Nephron progenitor cell (in vitro differentiated cells): ENCODE data around the gene THOC1.

Experiments used
- DNase-seq: peaks from one replicate; pipeline ENCODE4 v3.0.0; 2021
- H3K27ac Mint-ChIP-seq: 2 replicates; pipeline ENCODE4 v1.8.0; 2021; ENCODE audit warnings: mild to moderate bottlenecking, moderate library complexity, mixed read lengths
- H3K27me3 Mint-ChIP-seq: 2 replicates; pipeline ENCODE4 v1.8.0; 2021; ENCODE audit warnings: mild to moderate bottlenecking, low read depth, mixed read lengths; ENCODE audit not compliant: poor library complexity
- H3K36me3 Mint-ChIP-seq: 2 replicates; pipeline ENCODE4 v1.8.0; 2021; ENCODE audit warnings: low read depth, mixed read lengths
- H3K4me1 Mint-ChIP-seq: 2 replicates; pipeline ENCODE4 v1.8.0; 2021; ENCODE audit warnings: mixed read lengths
- H3K4me3 Mint-ChIP-seq: 2 replicates; pipeline ENCODE4 v1.8.0; 2021; ENCODE audit warnings: mild to moderate bottlenecking, moderate library complexity, mixed read lengths
- H3K9me3 Mint-ChIP-seq: 2 replicates; pipeline ENCODE4 v1.8.0; 2021; ENCODE audit warnings: mild to moderate bottlenecking, moderate library complexity, mixed read lengths
- CTCF ChIP-seq: fragments of 200-600 bp; sonication (generic); IDR thresholded peaks from 2 replicates; pipeline ENCODE4 v1.5.0; 2021; ENCODE audit warnings: antibody characterized with exemption

THOC1 gene

GRCh38 chr18:240175-240574 is 27.7 kb downstream of the THOC1 start:
- H3K4me3 Mint-ChIP-seq = no peak overlapping the region
- H3K9me3 Mint-ChIP-seq = peaks cover 18% of the 10 kb centered on the region

GRCh38 chr18:231563-231962 is 36.3 kb downstream of the THOC1 start:
- Mint-ChIP-seq H3K9me3 (no peaks in the 10 kb centered on the region), H3K36me3 (peaks cover 60% of the 10 kb centered on the region), H3K4me1 (no peaks in the 10 kb centered on the region), H3K27me3 (no peaks in the 10 kb centered on the region), H3K27ac (no peak overlapping the region), H3K4me3 (no peak overlapping the region)
- DNase-seq = no peak
- TF ChIP-seq CTCF = no peak

More at GRCh38 chr18:240175-240574, 27.7 kb downstream of the THOC1 start:
- H3K36me3 Mint-ChIP-seq = peaks cover 84% of the 10 kb centered on the region
- H3K27ac Mint-ChIP-seq = no peak overlapping the region
- H3K4me1 Mint-ChIP-seq = no peaks in the 10 kb centered on the region
- DNase-seq = no peak
- no peak for TF ChIP-seq CTCF
- H3K27me3 Mint-ChIP-seq = no peaks in the 10 kb centered on the region

GRCh38 chr18:228586-228985 is 39.3 kb downstream of the THOC1 start:
- no peaks in the 10 kb centered on the region for H3K27me3 Mint-ChIP-seq
- H3K4me1 Mint-ChIP-seq = no peaks in the 10 kb centered on the region
- no peak for DNase-seq
- H3K27ac Mint-ChIP-seq = peak overlapping the region; percentile 10
- TF ChIP-seq CTCF = no peak
- no peaks in the 10 kb centered on the region for H3K9me3 Mint-ChIP-seq
- peaks cover 65% of the 10 kb centered on the region for H3K36me3 Mint-ChIP-seq
- no peak overlapping the region for H3K4me3 Mint-ChIP-seq

GRCh38 chr18:227902-228301 is 39.9 kb downstream of the THOC1 start:
- H3K27ac Mint-ChIP-seq = no peak overlapping the region
- H3K4me1 Mint-ChIP-seq = no peaks in the 10 kb centered on the region
- H3K9me3 Mint-ChIP-seq = no peaks in the 10 kb centered on the region
- no peaks in the 10 kb centered on the region for H3K27me3 Mint-ChIP-seq
- peaks cover 69% of the 10 kb centered on the region for H3K36me3 Mint-ChIP-seq
- no peak for DNase-seq
- no peak overlapping the region for H3K4me3 Mint-ChIP-seq
- no peak for TF ChIP-seq CTCF

GRCh38 chr18:227374-227773 is 40.5 kb downstream of the THOC1 start:
- no peak overlapping the region for H3K27ac Mint-ChIP-seq
- no peaks in the 10 kb centered on the region for H3K4me1 Mint-ChIP-seq
- H3K4me3 Mint-ChIP-seq = no peak overlapping the region
- no peak for DNase-seq
- peaks cover 75% of the 10 kb centered on the region for H3K36me3 Mint-ChIP-seq
- no peaks in the 10 kb centered on the region for H3K27me3 Mint-ChIP-seq
- H3K9me3 Mint-ChIP-seq = no peaks in the 10 kb centered on the region
- TF ChIP-seq CTCF = no peak

GRCh38 chr18:225745-226144 is 42.1 kb downstream of the THOC1 start:
- no peak for TF ChIP-seq CTCF
- Mint-ChIP-seq H3K27me3 (no peaks in the 10 kb centered on the region), H3K36me3 (peaks cover 80% of the 10 kb centered on the region), H3K9me3 (no peaks in the 10 kb centered on the region), H3K4me1 (no peaks in the 10 kb centered on the region), H3K27ac (no peak overlapping the region), H3K4me3 (no peak overlapping the region)
- no peak for DNase-seq
